Breast epithelium (tissue), 3 donors: ENCODE results near the gene CACNA2D2.

Experiments
- POLR2A ChIP-seq: fragments of 450-650 bp; IDR thresholded peaks from one replicate; pipeline ENCODE4 v1.6.1; 2016; ENCODE audit warnings: antibody characterized with exemption, mild to moderate bottlenecking, moderate library complexity
- TF ChIP-seq, protein P1 (sequence below), 3 donors: fragments of 450-650 bp; IDR thresholded peaks; one replicate each; pipeline ENCODE4 v1.5.1; 2016 to 2017; ENCODE audit warnings: antibody characterized with exemption in 3 of 3, mild to moderate bottlenecking in 3 of 3, moderate library complexity in 3 of 3

- TF ChIP-seq, protein P1, sequence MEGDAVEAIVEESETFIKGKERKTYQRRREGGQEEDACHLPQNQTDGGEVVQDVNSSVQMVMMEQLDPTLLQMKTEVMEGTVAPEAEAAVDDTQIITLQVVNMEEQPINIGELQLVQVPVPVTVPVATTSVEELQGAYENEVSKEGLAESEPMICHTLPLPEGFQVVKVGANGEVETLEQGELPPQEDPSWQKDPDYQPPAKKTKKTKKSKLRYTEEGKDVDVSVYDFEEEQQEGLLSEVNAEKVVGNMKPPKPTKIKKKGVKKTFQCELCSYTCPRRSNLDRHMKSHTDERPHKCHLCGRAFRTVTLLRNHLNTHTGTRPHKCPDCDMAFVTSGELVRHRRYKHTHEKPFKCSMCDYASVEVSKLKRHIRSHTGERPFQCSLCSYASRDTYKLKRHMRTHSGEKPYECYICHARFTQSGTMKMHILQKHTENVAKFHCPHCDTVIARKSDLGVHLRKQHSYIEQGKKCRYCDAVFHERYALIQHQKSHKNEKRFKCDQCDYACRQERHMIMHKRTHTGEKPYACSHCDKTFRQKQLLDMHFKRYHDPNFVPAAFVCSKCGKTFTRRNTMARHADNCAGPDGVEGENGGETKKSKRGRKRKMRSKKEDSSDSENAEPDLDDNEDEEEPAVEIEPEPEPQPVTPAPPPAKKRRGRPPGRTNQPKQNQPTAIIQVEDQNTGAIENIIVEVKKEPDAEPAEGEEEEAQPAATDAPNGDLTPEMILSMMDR (IDR thresholded peaks at IDR 0.05): no peak
- no peak for TF ChIP-seq POLR2A
Observed at GRCh38 chr3:50545781-50546180, 42.3 kb upstream of the CACNA2D2 start.
